Neural cell (in vitro differentiated cells): ENCODE data around the gene GRIA3. TPM values are rescaled to one million over a fixed set of nuclear protein-coding genes. Genes with fewer than 3 reads are reported as not detected.

Experiments
- H2AFZ ChIP-seq: fragments of 200-600, 300-800 bp; sonication (generic), shearing (Covaris generic); 2 replicates; pipeline ENCODE4 v1.6.0; 2014; ENCODE audit warnings: low read depth, mild to moderate bottlenecking, antibody characterized with exemption, low read length, moderate library complexity
- H3F3A ChIP-seq: fragments of 200-600 bp; shearing (Covaris generic); 2 replicates; pipeline ENCODE4 v1.6.1; 2016; ENCODE audit warnings: mild to moderate bottlenecking, moderate library complexity, mixed read lengths, antibody characterized with exemption, low read length; ENCODE audit not compliant: insufficient read depth, poor library complexity, severe bottlenecking
- H3K27ac ChIP-seq: fragments of 200-600, 300-800 bp; sonication (generic), shearing (Covaris generic); 2 replicates; pipeline ENCODE4 v1.5.1; 2014; ENCODE audit warnings: mild to moderate bottlenecking, low read length, moderate library complexity
- H3K27me3 ChIP-seq: fragments of 300-800, 200-600 bp; sonication (generic), shearing (Covaris generic); 2 replicates; pipeline ENCODE4 v1.6.0; 2014; ENCODE audit warnings: mild to moderate bottlenecking, low read depth, low read length, moderate library complexity; ENCODE audit not compliant: insufficient read depth
- H3K36me3 ChIP-seq: fragments of 300-800, 200-600 bp; sonication (generic), shearing (Covaris generic); 2 replicates; pipeline ENCODE4 v1.5.1; 2014; ENCODE audit warnings: mild to moderate bottlenecking, antibody characterized with exemption, low read length, moderate library complexity; ENCODE audit not compliant: insufficient read depth
- H3K4me2 ChIP-seq: fragments of 300-800, 200-600 bp; sonication (generic), shearing (Covaris generic); 2 replicates; pipeline ENCODE4 v1.6.0; 2014; ENCODE audit warnings: mild to moderate bottlenecking, low read length
- H3K4me3 ChIP-seq: fragments of 300-800, 200-600 bp; sonication (generic), shearing (Covaris generic); 2 replicates; pipeline ENCODE4 v1.5.1; 2014; ENCODE audit warnings: mild to moderate bottlenecking, low read length, moderate library complexity
- H3K79me2 ChIP-seq: fragments of 200-600 bp; shearing (Covaris generic); replicated peaks from 2 replicates; pipeline ENCODE4 v1.6.0; 2014; ENCODE audit warnings: mild to moderate bottlenecking, low read length, moderate library complexity; ENCODE audit not compliant: insufficient read depth
- H3K9ac ChIP-seq: fragments of 300-800, 200-600 bp; sonication (generic), shearing (Covaris generic); 2 replicates; pipeline ENCODE4 v1.6.1; 2016; ENCODE audit warnings: mild to moderate bottlenecking, low read length, mixed read lengths
- H3K9me2 ChIP-seq: fragments of 200-600 bp; shearing (Covaris generic); 2 replicates; pipeline ENCODE4 v1.6.1; 2016; ENCODE audit warnings: mild to moderate bottlenecking, low read length, mixed read lengths; ENCODE audit not compliant: insufficient read depth
- H3K9me3 ChIP-seq: fragments of 200-600, 300-800 bp; sonication (generic), shearing (Covaris generic); 2 replicates; pipeline ENCODE4 v1.6.1; 2016; ENCODE audit warnings: mild to moderate bottlenecking, mixed run types, low read length, moderate library complexity, mixed read lengths
- H4K20me1 ChIP-seq: fragments of 200-600 bp; shearing (Covaris generic); 2 replicates; pipeline ENCODE4 v1.6.1; 2016; ENCODE audit warnings: mild to moderate bottlenecking, mixed run types; ENCODE audit not compliant: insufficient read depth
- EP300 ChIP-seq: fragments of 450-650 bp; conservative IDR thresholded peaks from 2 replicates; pipeline ENCODE4 v1.6.1; 2014; ENCODE audit warnings: antibody characterized with exemption, mild to moderate bottlenecking, moderate library complexity; ENCODE audit not compliant: poor library complexity, severe bottlenecking
- EZH2 ChIP-seq: fragments of 200-600, 300-800 bp; shearing (Covaris generic), sonication (generic); IDR thresholded peaks from 2 replicates; pipeline ENCODE4 v1.6.1; 2014; ENCODE audit warnings: antibody characterized with exemption, low read length, borderline replicate concordance, mild to moderate bottlenecking; ENCODE audit not compliant: insufficient read depth, poor library complexity, severe bottlenecking
- MXI1 ChIP-seq: fragments of 450-650 bp; conservative IDR thresholded peaks from 2 replicates; pipeline ENCODE4 v1.6.1; 2014; ENCODE audit warnings: antibody characterized with exemption, mild to moderate bottlenecking; ENCODE audit not compliant: poor library complexity, severe bottlenecking
- POLR2AphosphoS5 ChIP-seq: IDR thresholded peaks from 2 replicates; pipeline ENCODE4 v1.6.1; 2012
- RAD21 ChIP-seq: fragments of 450-650 bp; conservative IDR thresholded peaks from 2 replicates; pipeline ENCODE4 v1.6.1; 2014; ENCODE audit warnings: antibody characterized with exemption, mild to moderate bottlenecking, moderate library complexity
- REST ChIP-seq: IDR thresholded peaks from 2 replicates; pipeline ENCODE4 v1.6.1; 2012; ENCODE audit warnings: borderline replicate concordance
- SMC3 ChIP-seq: fragments of 450-650 bp; conservative IDR thresholded peaks from 2 replicates; pipeline ENCODE4 v1.6.1; 2014; ENCODE audit warnings: antibody characterized with exemption, mild to moderate bottlenecking, moderate library complexity; ENCODE audit not compliant: poor library complexity
- TAF1 ChIP-seq: IDR thresholded peaks from 2 replicates; pipeline ENCODE4 v1.6.1; 2012; ENCODE audit warnings: low read depth
- polyA plus RNA-seq: library from polyadenylated mRNA; depleted of rRNA; stranded (reverse); fragments of >200 nt; gene quantifications from 2 replicates; pipeline ENCODE4 v1.2.3, GENCODE V29; 2014
- TF ChIP-seq, protein P1 (sequence below): fragments of 450-650 bp; IDR thresholded peaks from 2 replicates; pipeline ENCODE4 v1.5.1; 2014; ENCODE audit warnings: antibody characterized with exemption, mild to moderate bottlenecking, moderate library complexity; ENCODE audit not compliant: poor library complexity, severe bottlenecking

GRIA3 gene
- polyA plus RNA-seq, 1 donor from 2014 or later, result 7.8 TPM

- H2AFZ ChIP-seq, result no peak overlapping the region
- H3K9ac ChIP-seq, result no peak overlapping the region
- no peak for TF ChIP-seq EZH2
- TF ChIP-seq EP300, result no peak
- no peak for TF ChIP-seq SMC3
- TF ChIP-seq POLR2AphosphoS5, result no peak
- no peak for TF ChIP-seq MXI1
- TF ChIP-seq, protein P1, sequence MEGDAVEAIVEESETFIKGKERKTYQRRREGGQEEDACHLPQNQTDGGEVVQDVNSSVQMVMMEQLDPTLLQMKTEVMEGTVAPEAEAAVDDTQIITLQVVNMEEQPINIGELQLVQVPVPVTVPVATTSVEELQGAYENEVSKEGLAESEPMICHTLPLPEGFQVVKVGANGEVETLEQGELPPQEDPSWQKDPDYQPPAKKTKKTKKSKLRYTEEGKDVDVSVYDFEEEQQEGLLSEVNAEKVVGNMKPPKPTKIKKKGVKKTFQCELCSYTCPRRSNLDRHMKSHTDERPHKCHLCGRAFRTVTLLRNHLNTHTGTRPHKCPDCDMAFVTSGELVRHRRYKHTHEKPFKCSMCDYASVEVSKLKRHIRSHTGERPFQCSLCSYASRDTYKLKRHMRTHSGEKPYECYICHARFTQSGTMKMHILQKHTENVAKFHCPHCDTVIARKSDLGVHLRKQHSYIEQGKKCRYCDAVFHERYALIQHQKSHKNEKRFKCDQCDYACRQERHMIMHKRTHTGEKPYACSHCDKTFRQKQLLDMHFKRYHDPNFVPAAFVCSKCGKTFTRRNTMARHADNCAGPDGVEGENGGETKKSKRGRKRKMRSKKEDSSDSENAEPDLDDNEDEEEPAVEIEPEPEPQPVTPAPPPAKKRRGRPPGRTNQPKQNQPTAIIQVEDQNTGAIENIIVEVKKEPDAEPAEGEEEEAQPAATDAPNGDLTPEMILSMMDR, result no peak
- no peak for TF ChIP-seq REST
- TF ChIP-seq TAF1, result no peak
- no peak for TF ChIP-seq RAD21
- H3K79me2 ChIP-seq, result no peaks in the 10 kb centered on the region
- no peaks in the 10 kb centered on the region for H3K9me3 ChIP-seq
- H3K27me3 ChIP-seq, result no peaks in the 10 kb centered on the region
- H3K4me2 ChIP-seq, result no peak overlapping the region
- no peaks in the 10 kb centered on the region for H3K9me2 ChIP-seq
- H3F3A ChIP-seq, result no peaks in the 10 kb centered on the region
- no peaks in the 10 kb centered on the region for H3K36me3 ChIP-seq
- H4K20me1 ChIP-seq, result no peaks in the 10 kb centered on the region
- no peak overlapping the region for H3K4me3 ChIP-seq
- H3K27ac ChIP-seq, result no peak overlapping the region
Observed at GRCh38 chrX:123170546-123170945, 13.5 kb upstream of the GRIA3 start.

DNA sequence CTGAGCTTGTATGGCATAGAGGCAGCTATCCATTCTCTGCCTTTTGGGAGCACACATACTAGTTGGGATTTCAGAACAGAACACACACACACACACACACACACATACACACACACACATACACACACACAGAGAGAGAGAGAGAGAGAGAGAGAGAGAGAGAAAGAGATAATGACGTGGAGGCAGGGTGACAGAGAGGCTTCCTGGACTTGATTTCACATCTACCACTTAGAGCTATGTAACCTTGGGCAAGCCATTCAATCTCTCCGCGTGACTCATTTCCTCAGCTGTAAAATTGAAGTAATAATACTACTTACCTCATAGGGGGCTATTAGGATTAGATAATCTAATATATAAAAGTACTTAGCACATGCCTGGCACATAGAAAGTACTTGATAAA lies 12.3 kb upstream of the GRIA3 start:
- TF ChIP-seq SMC3, result no peak
- TF ChIP-seq EZH2, result no peak
- no peak for TF ChIP-seq REST
- no peak for TF ChIP-seq POLR2AphosphoS5
- Histone ChIP-seq H4K20me1 (no peaks in the 10 kb centered on the region), H3K9me3 (no peaks in the 10 kb centered on the region), H2AFZ (no peak overlapping the region), H3K36me3 (no peaks in the 10 kb centered on the region), H3K79me2 (no peaks in the 10 kb centered on the region), H3K9ac (no peak overlapping the region), H3K27me3 (no peaks in the 10 kb centered on the region), H3K9me2 (no peaks in the 10 kb centered on the region), H3K4me3 (no peak overlapping the region), H3K4me2 (no peak overlapping the region), H3K27ac (no peak overlapping the region), H3F3A (no peaks in the 10 kb centered on the region)
